ENCODE data around the gene TSPAN16. TPM values are rescaled to one million over a fixed set of nuclear protein-coding genes. Genes with fewer than 3 reads are reported as not detected.
A peak's percentile ranks its signal among the peaks of the same experiment; 100 is the strongest.

Gene TSPAN16
- total RNA-seq, 1 experiment from 2014 or later = not detected

- peak within 1 kb of the TSS; percentile 62 for H3K4me3 Mint-ChIP-seq (ENCODE audit: low read depth, unreplicated experiment)
- H3K9me3 Mint-ChIP-seq (ENCODE audit: low read depth, unreplicated experiment) = no peaks in the 10 kb centered on the region
- peaks cover 37% of the 10 kb centered on the region for H3K27me3 Mint-ChIP-seq (ENCODE audit: unreplicated experiment)
- DNase-seq = peak; percentile 91
- TF ChIP-seq CTCF (IDR thresholded peaks at IDR 0.05; ENCODE audit: unreplicated experiment) = no peak
- peak within 1 kb of the TSS; percentile 54 for H3K27ac Mint-ChIP-seq (ENCODE audit: unreplicated experiment)
- intact Hi-C loops (cut with micrococcal nuclease; ENCODE audit: unreplicated experiment) = no loop called here
- CTCF ChIA-PET = interaction anchor here (0.6 kb wide), 1 partner anchor 10 kb away, joined by 3 read pairs; no protein-coding TSS in a partner anchor
- peaks cover 8% of the 10 kb centered on the region for H3K4me1 Mint-ChIP-seq (ENCODE audit: low read depth, unreplicated experiment)
- H3K36me3 Mint-ChIP-seq (ENCODE audit: insufficient read depth, unreplicated experiment) = peaks cover 23% of the 10 kb centered on the region
- BruUV-seq (replicated peaks) = no TSS peak
Observed at GRCh38 chr19:11355160-11356073, 59.5 kb downstream of the TSPAN16 start, which contains the start of gene PLPPR2. Gene PLPPR2 (plus strand): TSS chr19:11355432. CDS start chr19:11357674, 2,242 bp downstream.

DNA sequence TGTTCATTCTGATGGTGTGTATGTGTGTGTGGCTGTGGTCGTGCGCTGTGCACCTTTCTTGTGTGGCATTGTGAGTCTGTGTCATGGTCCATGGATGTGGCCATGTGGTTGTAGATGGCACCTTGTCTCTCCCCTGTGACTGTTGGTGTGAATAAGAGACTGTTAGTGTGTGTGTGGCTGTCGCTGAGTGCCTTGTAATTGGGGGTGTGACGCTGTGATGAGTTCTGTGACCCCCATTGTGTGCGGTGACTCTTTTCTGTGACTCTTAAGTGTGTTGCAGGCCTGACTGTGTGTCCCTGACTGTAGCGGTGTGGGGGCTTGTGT, 60.1 kb downstream of the TSPAN16 start:
- no TSS peak for BruUV-seq (replicated peaks)

GRCh38 chr19:11356676-11357550, 61.0 kb downstream of the TSPAN16 start:
- peaks cover 37% of the 10 kb centered on the region for H3K27me3 Mint-ChIP-seq (ENCODE audit: unreplicated experiment)
- peaks cover 27% of the 10 kb centered on the region for H3K36me3 Mint-ChIP-seq (ENCODE audit: insufficient read depth, unreplicated experiment)
- intact Hi-C loops (cut with micrococcal nuclease; ENCODE audit: unreplicated experiment) = no loop called here
- no TSS peak for BruUV-seq (replicated peaks)
- H3K4me1 Mint-ChIP-seq (ENCODE audit: low read depth, unreplicated experiment) = peaks cover 8% of the 10 kb centered on the region
- no peak overlapping the region for H3K27ac Mint-ChIP-seq (ENCODE audit: unreplicated experiment)
- peak overlapping the region; percentile 62 for H3K4me3 Mint-ChIP-seq (ENCODE audit: low read depth, unreplicated experiment)
- TF ChIP-seq CTCF (IDR thresholded peaks at IDR 0.05; ENCODE audit: unreplicated experiment) = no peak
- no peak for DNase-seq
- CTCF ChIA-PET = no interaction called here
- H3K9me3 Mint-ChIP-seq (ENCODE audit: low read depth, unreplicated experiment) = no peaks in the 10 kb centered on the region

More for the DNA sequence above, 60.1 kb downstream of the TSPAN16 start:
- DNase-seq = no peak
- no peak for TF ChIP-seq CTCF (IDR thresholded peaks at IDR 0.05; ENCODE audit: unreplicated experiment)
- Mint-ChIP-seq H3K27me3 (ENCODE audit: unreplicated experiment) (peaks cover 37% of the 10 kb centered on the region), H3K27ac (ENCODE audit: unreplicated experiment) (peak overlapping the region; percentile 54), H3K36me3 (ENCODE audit: insufficient read depth, unreplicated experiment) (peaks cover 23% of the 10 kb centered on the region), H3K4me3 (ENCODE audit: low read depth, unreplicated experiment) (peak overlapping the region; percentile 62), H3K4me1 (ENCODE audit: low read depth, unreplicated experiment) (peaks cover 8% of the 10 kb centered on the region), H3K9me3 (ENCODE audit: low read depth, unreplicated experiment) (no peaks in the 10 kb centered on the region)
- intact Hi-C loops (cut with micrococcal nuclease; ENCODE audit: unreplicated experiment) = no loop called here
- CTCF ChIA-PET = interaction anchor here (0.6 kb wide), 1 partner anchor 10 kb away, joined by 3 read pairs; no protein-coding TSS in a partner anchor

DNA sequence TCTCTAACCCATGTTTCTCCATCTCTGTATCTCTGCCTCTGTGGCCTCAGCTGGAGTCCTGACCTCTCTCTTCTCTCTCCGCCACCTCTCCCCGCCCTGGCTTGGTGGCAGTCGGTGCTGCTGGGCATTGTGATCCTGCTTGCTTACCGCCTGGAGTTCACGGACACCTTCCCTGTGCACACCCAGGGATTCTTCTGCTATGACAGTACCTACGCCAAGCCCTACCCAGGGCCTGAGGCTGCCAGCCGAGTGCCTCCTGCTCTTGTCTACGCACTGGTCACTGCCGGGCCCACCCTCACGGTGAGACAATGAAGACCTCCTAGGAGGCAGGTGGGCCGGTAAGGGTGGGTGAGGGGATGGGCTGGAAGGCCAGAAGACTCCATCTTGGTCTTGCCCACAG, 63.5 kb downstream of the TSPAN16 start:
- Mint-ChIP-seq H3K36me3 (ENCODE audit: insufficient read depth, unreplicated experiment) (peaks cover 25% of the 10 kb centered on the region), H3K4me3 (ENCODE audit: low read depth, unreplicated experiment) (no peak overlapping the region), H3K9me3 (ENCODE audit: low read depth, unreplicated experiment) (no peaks in the 10 kb centered on the region), H3K27ac (ENCODE audit: unreplicated experiment) (no peak overlapping the region), H3K27me3 (ENCODE audit: unreplicated experiment) (peaks cover 37% of the 10 kb centered on the region), H3K4me1 (ENCODE audit: low read depth, unreplicated experiment) (peaks cover 8% of the 10 kb centered on the region)
- BruUV-seq (replicated peaks) = no TSS peak
- no peak for DNase-seq
- CTCF ChIA-PET = no interaction called here
- TF ChIP-seq CTCF (IDR thresholded peaks at IDR 0.05; ENCODE audit: unreplicated experiment) = no peak
- intact Hi-C loops (cut with micrococcal nuclease; ENCODE audit: unreplicated experiment) = no loop called here

Data from Calu3 (cell line).